Measurements from ENCODE around the gene SPDYE6.
"Not testable (repeated sequence)": the region's sequence is repeated elsewhere in the genome, so short reads cannot be mapped to it uniquely, and the experiment has no call there.

Gene SPDYE6

GRCh38 chr7:102313997-102314780 lies 42.1 kb downstream of the SPDYE6 start:
- DNase-seq, result no peak

GRCh38 chr7:102312317-102312716 lies 43.9 kb downstream of the SPDYE6 start:
- no peak for DNase-seq

- no peak for DNase-seq
Measured at GRCh38 chr7:102310414-102310815, 45.8 kb downstream of the SPDYE6 start.

- DNase-seq, result no peak
Measured at GRCh38 chr7:102306916-102307677, 49.1 kb downstream of the SPDYE6 start.

- no peak for DNase-seq
Measured at GRCh38 chr7:102305414-102306268, 50.6 kb downstream of the SPDYE6 start.

- no peak for DNase-seq
Measured at GRCh38 chr7:102304668-102305067, 51.6 kb downstream of the SPDYE6 start.

- no peak for DNase-seq
Measured at GRCh38 chr7:102303669-102304422, 52.4 kb downstream of the SPDYE6 start.

- DNase-seq, result no peak
Measured at GRCh38 chr7:102302025-102302424, 54.2 kb downstream of the SPDYE6 start.

GRCh38 chr7:102301367-102301766 lies 54.9 kb downstream of the SPDYE6 start:
- not testable (repeated sequence) for DNase-seq

GRCh38 chr7:102300643-102301221 lies 55.5 kb downstream of the SPDYE6 start:
- no peak for DNase-seq

GRCh38 chr7:102297487-102298218 lies 58.6 kb downstream of the SPDYE6 start:
- no peak for DNase-seq

GRCh38 chr7:102296514-102296913 lies 59.7 kb downstream of the SPDYE6 start:
- no peak for DNase-seq

- DNase-seq, result no peak
Measured at GRCh38 chr7:102296179-102296438, 60.1 kb downstream of the SPDYE6 start.
